ENCODE measurements around the gene FRMD3.
A peak's percentile ranks its signal among the peaks of the same experiment; 100 is the strongest.
"Not testable (repeated sequence)": the region's sequence is repeated elsewhere in the genome, so short reads cannot be mapped to it uniquely, and the experiment has no call there.

The FRMD3 gene

GRCh38 chr9:83388346-83388745 is 149.9 kb downstream of the FRMD3 start:
- DNase-seq (ENCODE audit: low spot score) = no peak

DNA sequence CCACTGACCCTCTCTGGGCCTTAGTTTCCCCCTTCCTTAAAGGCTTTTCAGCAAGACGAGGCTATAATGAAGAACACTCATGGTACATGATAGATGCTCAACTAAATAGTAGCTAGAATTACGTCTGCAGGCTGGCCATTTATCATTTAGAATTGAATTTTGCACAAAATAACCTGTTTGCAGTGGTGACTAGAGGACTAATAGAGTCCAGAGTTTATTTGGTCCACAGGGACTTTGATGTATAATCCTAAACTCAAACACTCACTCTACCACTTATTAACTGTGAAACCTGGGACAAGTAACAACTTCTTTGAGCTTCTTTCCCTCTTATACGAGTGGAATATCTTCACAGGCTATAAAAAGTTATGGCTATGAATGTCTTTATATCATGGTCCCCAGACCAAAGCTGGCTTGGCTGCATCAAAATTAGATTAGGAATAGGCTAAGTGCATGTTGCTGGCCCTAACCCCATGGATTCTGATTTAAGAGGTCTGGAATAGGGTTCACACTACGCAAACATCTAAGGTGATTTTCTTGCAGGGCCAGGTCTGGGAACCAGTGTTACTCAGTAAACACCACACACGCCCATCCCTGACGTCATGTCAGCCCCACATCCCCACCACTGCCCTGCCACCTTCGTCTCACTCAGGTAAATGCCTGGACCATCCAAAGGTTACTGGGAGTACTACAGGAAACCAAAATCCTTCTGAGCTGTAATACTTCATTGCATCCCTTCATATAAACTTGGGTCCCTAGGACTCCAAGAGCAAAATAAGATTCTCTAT is 150.6 kb downstream of the FRMD3 start:
- DNase-seq (ENCODE audit: low spot score) = no peak

- DNase-seq (ENCODE audit: low spot score) = no peak
Observed at GRCh38 chr9:83385317-83385716, 152.9 kb downstream of the FRMD3 start.

DNA sequence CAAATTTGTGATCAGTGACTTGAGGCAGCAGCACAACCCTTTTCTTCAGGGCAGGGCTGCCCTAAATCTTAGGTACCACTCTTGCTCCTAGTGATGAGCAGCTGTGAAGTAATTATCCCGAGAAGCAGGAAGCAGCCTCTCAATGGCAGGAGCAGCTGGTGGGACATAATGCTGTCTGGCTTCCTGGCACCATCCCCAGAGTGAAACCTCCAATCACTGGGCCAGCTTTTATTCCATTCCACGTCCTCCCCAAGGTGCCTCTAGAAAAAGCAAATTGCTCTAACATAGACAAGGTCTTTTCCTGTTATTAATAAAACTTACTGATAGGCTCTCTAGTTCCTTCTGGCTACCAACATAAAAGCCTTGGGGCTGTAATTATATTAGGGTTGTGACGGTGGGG is 154.0 kb downstream of the FRMD3 start:
- no peak for DNase-seq (ENCODE audit: low spot score)

DNA sequence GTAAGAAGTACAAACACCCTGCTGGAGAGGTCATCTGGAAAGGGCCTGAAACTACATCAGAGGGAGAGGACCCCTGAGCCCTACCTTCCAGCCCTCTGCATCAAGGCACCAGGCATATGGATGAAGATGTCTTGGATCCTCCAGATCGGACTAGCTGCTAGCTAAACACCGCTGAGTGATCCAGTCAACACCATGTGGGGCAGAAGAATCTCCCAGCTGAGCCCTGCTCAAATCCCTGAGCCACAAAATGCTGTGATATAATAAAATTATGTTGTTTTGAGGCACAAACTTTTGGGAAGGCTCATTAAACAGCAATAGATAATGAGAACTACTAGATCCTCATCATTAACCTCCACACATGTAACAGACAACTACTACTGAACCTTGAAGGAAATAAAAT is 155.2 kb downstream of the FRMD3 start:
- no peak for DNase-seq (ENCODE audit: low spot score)

GRCh38 chr9:83382421-83382820 is 155.8 kb downstream of the FRMD3 start:
- DNase-seq (ENCODE audit: low spot score) = no peak

DNA sequence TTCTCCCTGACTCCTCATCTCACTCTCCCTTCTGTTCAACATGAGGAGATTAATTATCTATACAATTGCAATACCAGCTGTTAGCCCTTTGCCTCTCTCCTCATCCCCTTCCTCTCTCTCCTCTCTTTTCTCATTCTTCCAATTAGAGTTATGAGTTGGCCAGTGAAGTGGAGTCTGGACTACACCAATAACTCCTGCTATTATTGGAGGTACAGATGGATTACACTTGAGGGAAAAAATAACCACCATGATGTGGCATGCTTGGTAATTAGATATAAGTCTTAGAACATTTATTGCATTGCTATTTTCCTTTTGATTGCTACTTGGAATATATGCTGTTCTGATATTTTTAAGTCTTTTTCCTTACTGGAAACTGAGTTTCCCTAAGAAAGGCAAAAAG is 159.2 kb downstream of the FRMD3 start:
- no peak for DNase-seq (ENCODE audit: low spot score)

DNA sequence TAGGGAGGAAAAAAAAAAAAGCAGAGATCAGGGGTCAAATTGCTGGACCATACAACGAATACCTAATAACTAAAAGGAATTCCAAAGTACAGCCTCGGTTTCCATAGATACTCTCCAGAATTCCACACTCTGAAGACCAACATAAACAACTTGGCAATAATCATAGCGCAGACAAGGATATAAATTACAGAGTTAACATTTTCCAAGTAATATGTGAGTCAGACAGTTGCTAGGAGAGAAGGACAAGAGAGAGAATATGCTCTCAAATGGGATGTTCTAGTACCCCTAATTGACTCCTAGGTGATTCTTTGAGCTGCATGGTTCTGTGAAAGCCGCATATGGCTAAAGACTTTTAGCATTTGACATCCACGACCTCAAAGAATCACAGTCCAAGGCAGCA is 165.2 kb downstream of the FRMD3 start:
- DNase-seq (ENCODE audit: low spot score) = no peak

DNA sequence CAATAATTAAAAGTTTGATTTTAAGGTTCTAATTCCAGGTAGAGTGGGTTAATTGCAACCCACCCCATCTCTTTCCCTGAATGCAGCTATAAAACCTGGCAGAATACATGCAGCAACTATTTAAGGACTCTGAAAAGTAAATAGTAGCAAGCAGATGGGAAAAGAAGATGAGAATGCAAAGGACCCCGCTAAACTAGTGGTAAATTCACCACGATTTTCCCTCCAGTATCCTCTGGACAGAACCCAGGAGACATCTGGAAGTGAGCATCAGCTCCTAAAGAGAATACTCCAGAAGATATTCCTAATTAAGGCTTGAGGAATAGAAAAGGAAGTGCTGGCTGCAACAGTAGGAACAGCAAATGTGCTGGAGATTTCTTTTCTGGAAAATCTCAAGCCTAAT is 170.9 kb downstream of the FRMD3 start:
- DNase-seq (ENCODE audit: low spot score) = no peak

- DNase-seq (ENCODE audit: low spot score) = no peak
Observed at GRCh38 chr9:83362341-83362995, 175.7 kb downstream of the FRMD3 start.

DNA sequence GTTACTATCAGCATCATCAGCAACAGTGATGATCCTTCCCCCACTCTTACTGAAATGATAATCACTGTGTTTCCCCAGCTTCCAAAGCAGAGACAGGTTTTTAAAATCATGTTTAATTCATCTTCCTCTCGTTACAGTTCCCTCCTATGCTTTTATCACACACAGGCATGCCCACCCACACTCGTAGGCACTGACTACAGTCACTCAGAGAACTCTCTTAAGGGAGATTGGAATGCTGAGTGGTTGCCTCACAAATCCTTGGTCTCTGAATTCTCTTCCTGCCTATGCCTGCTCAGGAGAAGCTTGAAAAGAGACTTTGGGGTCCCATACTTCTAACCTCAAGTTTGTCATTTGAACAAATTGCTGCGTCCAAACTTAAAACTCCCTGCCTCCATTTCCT is 179.2 kb downstream of the FRMD3 start:
- no peak for DNase-seq (ENCODE audit: low spot score)

GRCh38 chr9:83358493-83358892 is 179.7 kb downstream of the FRMD3 start:
- DNase-seq (ENCODE audit: low spot score) = not testable (repeated sequence)

- DNase-seq (ENCODE audit: low spot score) = no peak
Observed at GRCh38 chr9:83355729-83356151, 182.5 kb downstream of the FRMD3 start.

DNA sequence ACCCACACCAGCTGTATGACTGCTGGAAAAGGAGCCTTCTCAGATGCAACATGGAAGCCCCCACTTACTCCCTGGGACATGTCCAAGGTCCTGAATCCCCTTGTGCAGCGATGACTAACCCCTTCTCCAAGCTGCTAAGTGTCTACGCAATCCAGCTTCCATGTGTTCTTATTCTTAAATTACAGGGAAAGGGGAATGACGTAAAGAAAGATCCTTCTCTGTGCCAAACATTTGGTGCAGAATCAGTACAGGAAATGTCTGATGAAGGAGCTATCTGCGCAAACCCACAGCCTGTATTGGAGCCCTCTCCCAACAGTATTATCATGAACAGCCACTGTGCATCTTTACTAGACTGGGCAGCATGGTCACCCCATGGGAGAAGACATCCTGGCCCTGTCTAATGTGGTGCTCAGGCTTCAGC is 183.2 kb downstream of the FRMD3 start:
- DNase-seq (ENCODE audit: low spot score) = no peak

DNA sequence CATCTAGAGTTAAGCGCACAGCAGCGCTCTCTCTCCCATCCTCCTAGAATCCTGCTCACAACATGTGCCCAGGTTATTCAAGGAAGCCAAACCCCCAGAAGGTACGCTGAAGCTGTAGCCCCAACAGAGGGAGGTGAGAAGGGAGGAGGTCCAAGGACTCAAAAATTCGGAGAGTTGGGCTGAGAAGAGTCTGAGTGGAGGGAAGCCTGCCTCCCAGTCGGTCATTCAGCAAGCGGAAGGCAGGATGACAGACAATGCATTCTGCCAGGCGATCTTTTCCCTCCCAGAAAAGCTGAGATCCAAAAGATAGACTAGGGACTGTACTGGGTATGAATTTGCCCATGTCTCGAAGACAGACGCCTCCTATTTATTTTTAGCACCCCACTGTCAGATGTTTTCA is 189.2 kb downstream of the FRMD3 start:
- DNase-seq (ENCODE audit: low spot score) = no peak

- no peak for DNase-seq (ENCODE audit: low spot score)
Observed at GRCh38 chr9:83346655-83347420, 191.4 kb downstream of the FRMD3 start.

- no peak for DNase-seq (ENCODE audit: low spot score)
Observed at GRCh38 chr9:83343366-83343999, 194.7 kb downstream of the FRMD3 start.

DNA sequence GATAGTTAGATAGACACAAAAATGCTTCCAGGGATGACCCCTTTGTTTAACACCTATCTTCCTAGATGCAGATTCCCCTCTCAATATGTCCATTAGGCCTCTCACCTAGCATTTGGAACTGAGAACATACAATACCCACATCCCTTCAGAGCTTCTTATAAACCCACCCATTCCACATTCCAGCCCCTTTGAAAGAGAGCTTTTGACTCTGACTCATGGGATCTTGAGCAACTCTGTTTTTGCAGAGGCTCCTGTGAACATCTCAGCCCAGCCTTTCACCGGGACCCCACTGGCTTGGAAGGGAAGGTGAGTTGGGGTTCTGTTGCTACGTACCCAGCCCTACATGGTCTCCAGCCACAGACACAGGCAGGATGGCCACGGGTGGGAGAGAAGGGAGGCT is 195.5 kb downstream of the FRMD3 start:
- no peak for DNase-seq (ENCODE audit: low spot score)

DNA sequence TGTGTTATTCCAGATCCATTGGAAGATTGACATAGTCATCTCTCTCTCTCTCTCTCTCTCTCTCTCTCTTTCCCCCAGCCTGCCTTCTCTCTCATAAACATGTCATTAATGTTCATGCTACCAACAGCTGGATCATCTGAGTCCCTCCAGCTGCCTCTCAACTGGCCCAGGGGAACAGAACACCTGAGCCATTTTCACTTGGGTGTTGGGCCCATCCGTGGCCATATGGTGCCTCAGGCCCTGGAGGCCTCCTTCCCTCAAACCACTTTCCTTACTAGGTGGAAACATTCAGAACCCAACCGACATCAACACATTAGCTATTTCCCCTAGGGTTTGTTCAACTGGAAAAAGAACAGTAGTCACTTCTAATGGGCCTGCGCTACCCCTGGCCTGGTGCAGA is 196.2 kb downstream of the FRMD3 start:
- no peak for DNase-seq (ENCODE audit: low spot score)

GRCh38 chr9:83340451-83340850 is 197.8 kb downstream of the FRMD3 start:
- no peak for DNase-seq (ENCODE audit: low spot score)

DNA sequence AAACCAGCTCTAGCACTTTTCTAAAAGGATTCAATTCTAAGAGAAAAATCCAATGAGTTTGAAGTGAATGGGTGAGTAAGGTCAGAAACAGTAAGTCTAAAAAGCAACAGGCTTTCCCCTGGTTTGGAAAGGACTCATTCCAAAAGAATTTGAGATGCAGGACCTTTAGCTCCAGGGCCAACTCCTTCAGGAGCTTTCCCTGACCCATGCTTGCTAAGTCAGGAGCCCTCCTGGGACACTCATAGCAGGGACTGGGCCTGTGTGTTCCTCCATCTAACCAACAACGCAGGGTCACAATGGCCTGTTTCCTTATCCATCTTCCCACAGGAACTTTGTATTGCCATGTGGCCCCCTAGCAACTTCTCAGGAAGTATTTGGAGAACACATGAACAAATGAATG is 198.8 kb downstream of the FRMD3 start:
- no peak for DNase-seq (ENCODE audit: low spot score)

- no peak for DNase-seq (ENCODE audit: low spot score)
Observed at GRCh38 chr9:83336706-83337105, 201.5 kb downstream of the FRMD3 start.

GRCh38 chr9:83334320-83334719 is 203.9 kb downstream of the FRMD3 start:
- peak; percentile 71 for DNase-seq (ENCODE audit: low spot score)
